NCI-H2029 (cell line): Measurements from ENCODE around the gene GABARAPL2.
"Not testable (repeated sequence)": the region's sequence is repeated elsewhere in the genome, so short reads cannot be mapped to it uniquely, and the experiment has no call there.

Experiments
- DNase-seq: peaks from one replicate; lab custom pipeline; 2025; lab: John Stamatoyannopoulos, UW

Gene GABARAPL2

DNA sequence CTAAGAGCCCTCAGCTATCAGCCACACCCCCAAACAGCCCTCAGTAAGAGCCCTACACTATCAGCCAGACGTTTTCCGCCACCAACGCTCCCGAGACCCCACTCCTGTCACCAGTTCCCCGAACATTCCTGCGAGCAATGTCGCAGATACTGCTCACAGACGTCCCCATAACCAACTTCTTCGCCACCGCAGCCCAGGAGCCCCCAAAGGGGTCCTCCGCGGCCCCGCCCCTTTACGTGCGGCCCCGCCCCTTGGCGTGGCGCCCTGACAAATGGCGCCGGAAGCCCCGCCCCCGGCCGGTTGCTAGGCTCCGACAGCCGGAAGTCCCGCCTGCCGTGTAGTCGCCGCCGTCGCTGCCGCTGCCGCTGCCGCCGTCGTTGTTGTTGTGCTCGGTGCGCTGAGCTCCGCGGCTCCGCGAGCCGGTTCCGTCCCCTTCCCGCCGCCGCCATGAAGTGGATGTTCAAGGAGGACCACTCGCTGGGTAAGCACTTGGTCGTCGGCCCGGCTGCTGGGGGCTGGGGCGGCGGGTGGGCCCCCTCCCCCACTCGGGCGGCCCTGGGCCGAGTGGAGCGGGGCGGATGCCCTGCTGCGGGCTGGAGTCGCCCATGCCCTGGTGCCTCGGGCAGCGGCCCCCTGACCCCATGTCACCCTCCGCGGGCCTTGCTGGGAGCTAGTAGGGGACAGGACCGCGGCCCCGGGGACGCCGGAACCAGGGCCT is at the start of gene GABARAPL2:
GABARAPL2 (plus strand) TSS at position 340 of the 718 bp plus-strand sequence; CDS start at position 448, 108 bp downstream.
- peak; percentile 45 for DNase-seq

- DNase-seq: no peak
Observed at GRCh38 chr16:75519175-75519574, 47.0 kb upstream of the GABARAPL2 start.

GRCh38 chr16:75526032-75526790 is 40.0 kb upstream of the GABARAPL2 start:
- DNase-seq: no peak

- no peak for DNase-seq
Observed at GRCh38 chr16:75527825-75528299, 38.3 kb upstream of the GABARAPL2 start.

DNA sequence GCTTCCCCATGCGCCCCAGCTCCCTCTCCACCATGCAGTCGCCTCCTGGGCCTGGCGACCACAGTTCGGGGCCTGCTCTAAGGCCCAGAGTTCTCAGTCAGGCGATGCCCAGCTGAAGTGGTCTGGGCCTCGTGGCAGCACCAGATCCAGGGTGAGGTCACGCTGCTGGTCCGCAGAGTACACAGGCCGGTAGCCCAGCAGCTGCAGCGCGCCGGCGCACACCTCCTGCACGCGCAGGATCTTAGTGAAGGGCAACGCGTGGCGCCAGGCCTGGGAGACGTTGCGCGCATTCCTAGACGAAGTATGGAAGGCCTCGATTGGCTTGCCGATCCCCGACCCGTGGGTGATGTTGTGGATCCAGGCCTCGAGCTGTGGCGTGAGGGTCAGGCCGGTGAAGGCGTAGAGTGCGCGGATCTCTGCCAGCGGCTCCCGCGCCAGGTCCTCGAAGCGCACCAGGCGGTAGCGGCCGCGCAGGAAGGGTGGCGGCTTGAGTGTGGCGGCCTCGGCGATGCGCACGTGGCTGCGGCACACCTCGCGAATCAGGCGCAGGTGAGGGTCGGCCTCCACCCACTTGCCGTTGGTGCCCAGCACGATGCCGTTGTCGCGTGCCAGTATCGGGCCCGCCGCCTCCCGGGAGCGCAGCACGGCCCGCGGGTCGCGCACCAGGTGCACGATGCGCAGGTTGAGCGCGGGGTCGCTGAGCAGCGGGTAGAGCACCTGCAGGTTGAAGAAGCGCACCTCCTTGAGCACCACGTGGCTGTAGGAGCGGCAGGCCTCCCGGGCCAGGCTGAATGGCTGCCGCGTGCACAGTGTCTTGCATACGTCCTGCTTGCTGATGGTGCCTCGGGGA is 36.9 kb upstream of the GABARAPL2 start:
- no peak for DNase-seq

DNA sequence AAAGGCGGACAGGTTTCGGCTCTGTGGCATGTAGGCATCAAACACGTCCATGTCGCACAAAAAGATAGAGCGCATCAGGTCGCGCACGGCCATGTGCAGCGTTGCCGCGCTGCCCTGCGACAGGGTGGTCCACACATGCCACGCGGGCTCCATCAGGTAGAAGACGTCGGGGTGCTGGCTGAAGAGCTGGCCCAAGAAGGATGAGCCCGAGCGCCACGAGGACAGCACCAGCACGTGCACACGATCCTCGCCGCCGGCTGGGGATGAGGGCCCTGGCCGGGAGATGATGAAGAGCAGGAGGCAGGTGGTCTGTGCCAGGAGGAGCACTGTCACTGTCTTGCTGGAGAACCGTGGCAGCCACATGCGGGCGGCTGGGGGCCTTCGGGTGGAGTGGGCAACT is 36.2 kb upstream of the GABARAPL2 start:
- no peak for DNase-seq

GRCh38 chr16:75532142-75532765 is 33.9 kb upstream of the GABARAPL2 start:
- no peak for DNase-seq

DNA sequence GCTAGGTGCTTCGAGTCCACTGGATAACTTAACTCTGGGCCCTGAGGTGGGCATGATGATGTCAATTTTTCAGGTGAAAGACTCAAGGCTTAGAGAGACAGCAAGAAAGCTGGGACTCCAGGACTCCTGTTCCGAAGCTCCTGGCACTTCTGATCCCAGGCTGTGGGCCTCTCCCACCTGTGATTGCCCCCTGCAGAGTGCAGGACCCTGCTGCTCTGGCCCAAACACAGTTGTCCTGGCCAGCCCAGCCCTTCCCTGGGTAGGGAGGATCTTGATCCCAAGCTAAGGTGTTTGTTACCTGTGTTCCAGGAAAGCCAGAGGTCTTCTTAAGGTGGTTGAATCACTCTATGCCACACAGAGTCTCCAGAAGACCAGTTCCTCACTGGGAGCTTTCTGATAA is 33.4 kb upstream of the GABARAPL2 start:
- DNase-seq: no peak

DNA sequence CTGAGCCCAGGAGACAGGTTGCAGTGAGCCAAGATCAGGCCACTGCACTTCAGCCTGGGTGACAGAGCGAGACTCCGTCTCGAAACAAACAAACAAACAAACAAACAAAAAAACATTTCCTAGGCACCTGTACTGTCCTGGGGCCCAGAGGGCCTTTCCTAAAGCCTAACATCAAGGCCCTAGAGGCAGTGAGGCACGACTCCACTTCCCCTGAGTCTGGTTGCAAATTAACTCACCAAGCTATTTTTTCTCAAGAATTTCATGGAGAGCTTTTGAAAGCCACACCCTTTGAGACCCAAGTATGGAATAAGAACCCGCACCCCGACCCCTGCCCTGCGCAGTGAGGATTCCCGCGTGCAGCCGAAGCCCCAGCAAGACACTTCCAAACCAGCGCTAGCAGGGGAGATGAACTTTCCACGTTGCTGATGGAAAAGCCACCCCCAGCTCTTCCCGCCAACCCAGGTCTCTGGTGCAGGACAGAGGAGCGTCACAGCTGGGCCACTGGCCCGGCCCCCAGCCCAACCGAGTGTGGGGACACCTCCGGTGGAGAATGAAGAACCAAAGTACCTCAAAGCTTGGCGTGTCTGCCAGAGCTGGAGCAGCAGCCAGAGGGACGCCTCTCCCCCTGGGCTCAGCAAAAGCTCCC is 31.5 kb upstream of the GABARAPL2 start:
- DNase-seq: no peak

DNA sequence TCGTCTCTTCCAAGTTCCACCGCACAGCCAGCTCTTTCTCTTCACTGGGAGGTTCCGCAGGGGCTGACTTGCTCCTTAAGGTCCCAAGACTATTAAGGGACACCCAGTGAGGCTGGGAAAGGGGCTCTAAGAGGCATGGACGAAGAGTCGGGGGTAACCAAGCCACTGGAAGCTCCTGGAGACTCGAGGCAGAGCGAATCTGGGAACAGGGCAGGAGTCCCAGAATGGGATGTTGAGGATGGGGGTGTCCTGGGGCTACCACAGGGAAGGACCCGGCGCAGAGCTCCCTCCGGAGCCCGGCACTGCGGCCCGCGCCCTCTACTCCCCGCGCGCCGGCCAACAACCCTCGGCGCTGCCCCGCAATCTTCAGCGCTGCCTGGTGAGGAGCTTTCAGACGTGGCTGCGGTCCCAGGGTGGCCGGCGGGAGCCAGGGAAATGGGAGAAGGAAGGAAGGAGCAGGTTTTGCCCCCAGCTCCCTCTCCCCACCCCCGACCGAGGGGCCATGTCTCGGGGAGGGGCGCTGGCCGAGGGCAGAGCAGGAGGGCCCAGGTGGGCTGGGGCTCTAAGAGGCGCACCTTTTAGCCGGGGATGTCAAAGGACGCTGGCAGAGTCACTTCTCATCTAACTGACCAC is 30.9 kb upstream of the GABARAPL2 start:
- DNase-seq: no peak

- DNase-seq: no peak
Observed at GRCh38 chr16:75535901-75536300, 30.3 kb upstream of the GABARAPL2 start, which contains the start of gene CHST5. Gene CHST5 (minus strand): TSS chr16:75536108. CDS start chr16:75530384, 5,724 bp downstream.

- DNase-seq: no peak
Observed at GRCh38 chr16:75537776-75538175, 28.4 kb upstream of the GABARAPL2 start.

DNA sequence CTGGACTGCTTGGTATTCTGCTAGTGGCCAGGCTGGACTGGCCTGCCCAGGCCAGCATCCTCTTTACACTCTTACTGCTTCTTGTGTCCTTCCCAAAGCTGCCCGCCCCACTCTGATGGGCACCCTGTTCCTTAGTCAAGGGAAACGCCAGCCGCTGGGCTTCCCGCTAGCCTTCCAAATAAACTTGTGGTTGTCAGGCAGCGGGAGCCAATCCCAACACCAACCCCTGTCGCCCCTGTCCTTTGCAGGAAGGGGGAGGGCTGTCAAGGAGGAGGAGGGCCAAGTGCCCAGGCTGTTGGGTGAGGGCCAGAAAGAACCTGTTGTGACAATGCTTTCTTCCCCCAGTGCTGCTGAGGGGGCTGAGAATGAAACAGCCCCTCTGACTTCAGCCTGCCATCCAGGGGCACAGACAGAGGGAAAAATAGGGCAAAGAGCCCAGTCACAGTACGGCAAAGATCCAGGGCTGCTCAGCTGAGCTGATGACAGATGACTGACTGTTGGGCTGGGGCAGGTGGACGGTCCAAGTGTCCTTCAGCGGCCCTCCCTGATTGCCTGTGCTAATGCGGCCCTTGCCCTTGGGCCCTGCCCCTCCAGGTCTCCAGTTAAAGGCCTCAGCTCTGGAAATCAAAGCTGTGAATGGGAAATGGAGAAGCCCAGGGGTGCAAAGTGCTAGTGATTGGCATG is 27.2 kb upstream of the GABARAPL2 start:
- not testable (repeated sequence) for DNase-seq

DNA sequence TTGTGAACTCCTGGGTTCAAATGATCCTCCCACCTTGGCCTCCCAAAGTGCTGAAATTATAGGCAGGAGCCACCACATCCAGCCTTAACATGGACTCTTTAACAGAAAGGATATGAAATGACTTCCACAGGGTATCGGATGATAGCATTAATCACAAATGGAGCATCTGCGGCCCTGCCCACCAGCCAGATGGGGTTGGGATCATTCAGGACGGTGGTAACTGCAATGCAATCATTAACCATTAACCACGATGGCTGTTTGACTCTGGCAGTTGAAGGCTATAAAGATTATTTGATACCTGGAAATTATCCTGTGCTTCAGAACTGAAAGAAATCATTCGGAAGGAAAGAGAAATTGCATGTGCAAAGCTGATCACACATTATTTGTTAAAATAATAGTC is 24.9 kb upstream of the GABARAPL2 start:
- no peak for DNase-seq

DNA sequence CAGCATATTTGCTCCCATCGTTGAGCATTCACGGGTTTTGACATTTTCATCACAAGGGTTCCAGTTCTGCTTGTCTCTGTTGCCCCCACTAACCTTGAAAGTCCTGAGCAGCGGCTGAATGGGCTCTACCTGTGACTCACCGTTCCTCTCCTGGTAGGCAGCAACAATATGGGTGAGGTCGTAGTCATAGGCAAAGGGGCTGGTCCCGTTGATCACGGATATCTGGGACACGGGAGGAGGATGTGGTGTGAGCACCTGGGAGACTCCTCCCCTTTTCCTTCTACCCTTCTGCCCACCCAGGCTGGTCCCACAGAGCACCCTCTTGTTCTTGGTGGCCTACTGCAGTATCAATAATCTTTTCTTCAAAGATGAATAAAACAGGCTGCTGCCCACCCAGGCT is 23.7 kb upstream of the GABARAPL2 start:
- not testable (repeated sequence) for DNase-seq

GRCh38 chr16:75545879-75546278 is 20.3 kb upstream of the GABARAPL2 start:
- DNase-seq: not testable (repeated sequence)

GRCh38 chr16:75546293-75546692 is 19.9 kb upstream of the GABARAPL2 start:
- no peak for DNase-seq

- DNase-seq: not testable (repeated sequence)
Observed at GRCh38 chr16:75548456-75548855, 17.7 kb upstream of the GABARAPL2 start.

DNA sequence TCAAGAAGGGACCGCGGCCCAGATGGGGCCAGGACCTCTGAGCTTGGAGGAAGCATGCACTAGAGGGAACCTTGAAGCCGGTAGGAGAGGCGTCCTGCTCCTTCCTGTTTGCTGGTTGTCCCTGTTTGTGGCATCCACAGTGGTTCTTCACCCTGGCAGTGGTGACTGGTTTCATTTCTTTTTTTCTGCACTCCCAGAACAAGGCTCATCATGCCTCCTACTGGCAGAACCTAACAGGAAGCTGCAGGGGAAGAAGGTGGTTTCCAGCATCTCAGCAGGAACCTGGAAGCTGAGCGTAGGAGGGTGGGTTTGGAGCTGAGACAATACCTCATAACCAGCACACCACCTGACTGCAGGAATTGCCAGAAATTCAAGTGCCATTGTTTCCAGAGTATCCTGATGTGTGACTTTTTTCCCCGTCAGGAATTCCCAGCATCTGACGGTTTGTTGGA is 15.9 kb upstream of the GABARAPL2 start:
- no peak for DNase-seq

GRCh38 chr16:75552951-75553350 is 13.2 kb upstream of the GABARAPL2 start:
- DNase-seq: no peak
